ENCODE data around the gene RNF152.

RNF152 gene

DNA sequence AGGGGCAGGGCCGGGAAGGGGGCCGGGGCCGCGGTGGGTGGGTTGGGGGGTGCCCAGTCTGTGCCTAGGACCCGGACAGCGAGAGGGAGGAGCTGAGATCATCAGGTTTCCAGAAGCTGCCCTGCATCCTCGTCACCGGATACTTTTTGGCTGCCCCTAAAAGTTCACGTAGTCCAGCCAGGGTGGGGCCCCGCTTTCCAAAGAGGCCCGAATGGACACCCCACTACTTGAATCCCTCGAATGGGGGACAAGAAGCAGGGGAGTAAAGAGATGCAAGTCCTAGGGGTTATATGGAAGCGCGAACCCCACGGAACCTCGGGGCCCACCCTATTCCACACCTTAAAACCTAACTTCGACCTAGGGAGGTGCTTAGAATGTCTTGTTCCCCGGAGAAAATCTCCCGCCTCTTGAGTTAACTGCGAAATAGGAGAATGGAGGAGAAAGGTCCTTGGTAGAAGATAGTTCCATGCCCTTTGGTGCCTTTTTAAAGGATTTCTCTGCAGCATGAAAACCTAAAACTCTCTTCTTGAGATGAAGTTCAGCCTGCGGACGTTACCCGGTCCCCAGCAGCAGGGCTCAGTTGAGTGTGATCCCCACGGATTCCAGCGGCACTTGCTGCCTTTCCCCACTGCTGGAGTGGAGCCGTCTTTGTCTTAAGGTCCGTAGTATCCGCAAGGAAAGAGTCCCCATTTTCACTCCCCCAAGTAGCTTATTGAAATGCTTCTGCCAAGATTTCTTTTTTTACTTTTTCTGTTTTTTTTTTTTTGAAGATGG lies 2.1 kb upstream of the RNF152 start:
- DNase-seq (ENCODE audit: low read depth in 2 of 2) = no peak

DNA sequence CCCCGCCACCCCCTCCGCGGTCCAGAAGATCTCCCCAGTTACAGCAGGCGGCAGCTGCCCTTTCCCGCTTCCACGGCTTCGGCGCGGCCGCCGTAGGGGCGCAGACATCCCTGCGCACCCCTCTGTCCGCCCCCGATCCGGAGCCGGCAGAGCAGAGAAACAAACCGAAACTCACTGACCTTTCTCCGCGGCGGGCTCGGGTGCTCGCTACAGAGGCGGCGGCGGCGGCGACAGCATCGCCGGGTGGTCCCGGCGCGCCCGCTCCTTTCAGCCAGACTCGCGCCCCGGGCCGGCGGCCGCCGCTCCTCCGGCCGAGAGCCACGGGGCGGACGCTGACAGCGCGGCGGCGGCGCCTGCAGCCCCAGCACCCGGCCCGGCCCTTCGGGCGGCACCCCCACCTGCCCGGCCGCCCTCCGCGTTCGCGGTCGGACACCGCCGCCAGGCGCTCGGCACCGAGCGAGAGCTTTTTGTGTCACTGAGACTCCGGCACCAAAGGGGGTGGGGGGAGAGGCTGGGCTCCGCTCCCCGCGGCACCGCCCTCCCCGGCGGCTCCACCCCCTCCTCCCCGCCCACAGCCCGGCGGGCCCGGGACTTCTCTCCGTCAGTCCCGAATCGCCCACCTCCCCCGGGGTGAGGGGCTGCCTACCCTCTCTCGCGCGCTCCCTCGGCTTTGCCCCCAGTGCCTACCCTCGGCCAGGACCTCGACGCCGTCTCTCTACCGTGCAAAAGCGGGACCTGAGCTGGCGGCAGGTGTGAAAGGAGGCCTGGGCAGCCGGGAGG lies 1.4 kb upstream of the RNF152 start:
- peak; percentile 43 to 49 for DNase-seq (ENCODE audit: low read depth in 2 of 2)

DNA sequence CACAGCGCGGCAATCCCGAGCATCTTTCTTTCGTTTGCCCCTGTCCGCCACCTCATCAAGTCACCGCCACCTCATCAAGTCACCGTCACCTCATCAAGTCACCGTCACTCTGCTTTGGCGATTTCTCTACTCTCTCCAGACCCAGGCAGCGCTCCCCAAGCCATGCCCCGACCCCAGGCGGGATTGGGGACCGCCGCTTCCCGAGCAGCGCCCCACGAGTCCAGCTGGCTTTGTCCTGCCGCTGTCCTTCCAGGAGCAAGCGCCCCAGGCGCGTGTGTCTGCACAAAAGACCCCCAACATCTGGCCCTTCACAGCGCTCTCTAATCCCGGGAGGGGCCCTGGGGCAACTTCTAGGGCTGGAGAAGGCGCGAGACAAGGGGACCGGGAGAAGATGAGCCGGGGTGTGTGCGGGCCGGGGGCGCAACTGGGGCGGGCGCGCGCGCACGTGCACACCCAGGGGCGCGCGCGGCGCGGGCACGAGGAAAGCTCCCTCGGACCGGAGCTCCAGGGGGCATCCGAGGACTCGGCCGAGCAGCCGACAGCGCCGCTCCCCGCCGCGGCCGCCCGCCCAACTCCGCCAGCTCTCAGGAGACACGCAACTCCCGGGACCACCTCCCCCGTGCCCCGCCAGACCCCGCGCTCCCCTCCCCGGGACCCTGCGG lies 633 bp upstream of the RNF152 start:
- DNase-seq (ENCODE audit: low read depth in 2 of 2) = peak in 1 of 2 donors; percentile 12

DNA sequence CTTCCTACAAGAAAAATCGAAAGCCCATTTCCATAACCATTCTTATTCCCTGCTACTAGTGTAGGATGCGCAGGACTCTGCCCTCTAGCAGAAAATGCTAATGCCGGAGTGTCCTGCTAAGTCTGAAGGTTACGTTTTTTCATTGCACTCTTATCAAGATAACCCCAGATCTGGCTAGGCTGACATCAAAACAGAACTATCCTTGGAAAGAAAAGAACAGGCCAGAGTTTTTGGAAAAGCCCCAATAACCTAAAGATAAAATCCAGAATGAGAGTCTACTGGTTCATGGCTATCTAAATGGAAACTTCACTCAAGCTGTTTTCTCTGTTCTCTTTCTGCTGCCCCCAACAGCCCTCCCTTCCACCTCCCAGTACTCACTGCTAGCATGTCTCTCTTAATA lies 913 bp downstream of the RNF152 start:
- DNase-seq (ENCODE audit: low read depth in 2 of 2) = no peak

DNA sequence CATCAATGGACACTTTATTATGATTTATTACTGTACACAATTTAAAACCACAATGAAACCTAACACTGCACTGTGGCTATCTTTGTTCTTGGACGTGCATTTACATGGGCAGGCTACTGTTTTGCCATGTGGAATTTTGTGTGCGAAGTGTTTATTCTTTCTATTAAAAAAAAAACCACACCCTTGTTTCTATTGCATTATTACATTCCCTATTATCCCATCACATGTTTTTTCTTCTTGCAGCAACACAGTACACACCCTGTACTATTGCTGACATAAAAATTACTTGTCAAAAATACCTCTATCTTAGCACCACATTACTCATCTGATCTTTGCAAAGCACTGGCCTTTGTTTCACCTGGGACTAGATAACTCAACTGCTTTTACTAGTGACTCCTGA lies 1.5 kb downstream of the RNF152 start:
- DNase-seq (ENCODE audit: low read depth in 2 of 2) = no peak

DNA sequence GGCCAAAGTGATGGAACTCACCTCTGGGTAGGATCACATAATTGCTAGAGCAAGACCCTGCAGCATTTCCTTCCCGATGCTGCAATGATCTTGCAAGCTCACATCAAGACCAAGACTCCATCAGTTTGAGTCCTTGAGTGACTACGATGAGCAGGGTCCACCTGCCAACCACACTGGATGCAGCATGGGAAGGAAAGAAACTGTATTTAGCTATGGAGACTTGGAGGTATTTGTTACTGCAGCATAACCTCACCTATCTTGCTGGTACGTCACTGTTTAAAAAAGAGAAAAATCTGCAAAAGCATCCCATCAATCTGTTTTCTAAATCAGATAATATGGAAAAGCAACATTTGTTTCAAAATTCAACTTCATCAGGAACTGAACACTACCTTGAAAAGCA lies 2.5 kb downstream of the RNF152 start:
- DNase-seq (ENCODE audit: low read depth in 2 of 2) = no peak

DNA sequence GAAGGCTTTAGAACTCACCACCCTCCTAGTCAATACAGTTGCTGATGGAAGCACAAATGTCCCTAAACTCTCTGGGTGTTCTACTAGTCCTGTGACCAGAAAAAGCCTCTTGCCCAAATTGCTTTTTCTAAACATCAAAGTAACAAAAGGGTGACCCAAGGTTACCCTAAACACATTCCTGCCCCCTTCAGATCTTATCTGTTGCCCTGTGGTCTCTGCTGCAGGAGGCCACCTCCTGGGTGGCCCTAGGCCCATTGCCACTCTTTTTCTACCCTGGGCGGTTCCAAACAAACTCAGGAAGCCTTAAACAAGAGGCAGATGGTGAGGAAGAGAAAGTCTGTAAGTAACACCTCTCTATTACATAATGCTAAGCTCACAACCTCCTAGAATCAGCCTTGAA lies 3.3 kb downstream of the RNF152 start:
- no peak for DNase-seq (ENCODE audit: low read depth in 2 of 2)

DNA sequence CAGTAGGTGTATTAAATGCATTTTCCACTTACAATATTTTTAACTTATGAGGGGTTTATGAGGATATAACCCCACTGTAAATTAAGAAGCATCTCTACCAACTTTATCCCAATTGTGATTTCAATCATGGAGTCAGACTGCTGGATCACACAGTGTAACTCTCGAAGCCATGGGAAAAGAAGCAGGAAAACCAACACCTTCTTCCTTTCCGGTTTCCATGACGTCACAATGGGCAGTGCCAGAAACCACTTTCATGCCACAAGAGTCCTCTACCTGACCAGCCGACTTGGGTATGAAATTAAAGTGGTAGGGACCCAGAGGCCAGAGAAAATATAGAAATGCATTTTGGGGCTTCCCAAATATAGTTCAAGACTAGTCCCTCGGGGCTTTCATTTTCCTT lies 4.2 kb downstream of the RNF152 start:
- no peak for DNase-seq (ENCODE audit: low read depth in 2 of 2)

DNA sequence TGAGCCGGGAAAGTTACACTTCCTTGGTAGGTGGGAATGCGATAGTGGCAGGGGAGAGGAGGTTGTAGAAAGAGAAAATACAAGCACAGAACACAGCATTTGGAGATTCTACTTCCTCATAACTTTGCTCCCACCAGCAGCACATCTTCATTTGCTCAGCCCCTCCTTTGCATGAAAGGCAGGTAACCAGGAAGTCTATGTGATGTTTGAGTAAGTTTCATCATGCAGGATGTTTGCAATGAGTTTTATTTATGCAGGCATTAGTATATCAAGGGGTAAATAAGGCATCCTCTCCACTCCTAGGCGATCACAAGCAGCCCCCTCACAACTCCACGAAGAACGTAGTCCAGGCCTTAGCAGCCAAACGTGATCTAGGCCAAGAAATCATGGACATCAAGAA lies 5.0 kb downstream of the RNF152 start:
- no peak for DNase-seq (ENCODE audit: low read depth in 2 of 2)

DNA sequence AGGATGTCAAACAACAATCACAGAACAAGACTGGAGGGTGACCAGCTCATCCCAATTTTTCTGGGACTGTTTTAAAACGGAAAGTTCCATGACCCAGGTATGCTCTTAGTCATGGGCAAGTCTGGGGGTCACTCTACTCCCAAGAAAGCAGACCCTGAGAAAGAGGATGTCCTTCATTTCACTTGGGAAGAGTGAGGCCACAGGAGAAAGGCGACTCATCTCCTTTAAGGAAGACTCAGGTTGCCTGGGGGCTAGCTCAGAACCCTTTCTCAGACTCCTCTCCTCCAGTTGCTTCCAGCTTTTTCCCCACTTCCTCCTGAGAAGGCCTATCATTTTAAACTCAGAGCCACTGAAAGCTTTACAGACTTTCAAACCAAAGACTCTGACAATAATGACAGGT lies 9.3 kb downstream of the RNF152 start:
- DNase-seq (ENCODE audit: low read depth in 2 of 2) = no peak

DNA sequence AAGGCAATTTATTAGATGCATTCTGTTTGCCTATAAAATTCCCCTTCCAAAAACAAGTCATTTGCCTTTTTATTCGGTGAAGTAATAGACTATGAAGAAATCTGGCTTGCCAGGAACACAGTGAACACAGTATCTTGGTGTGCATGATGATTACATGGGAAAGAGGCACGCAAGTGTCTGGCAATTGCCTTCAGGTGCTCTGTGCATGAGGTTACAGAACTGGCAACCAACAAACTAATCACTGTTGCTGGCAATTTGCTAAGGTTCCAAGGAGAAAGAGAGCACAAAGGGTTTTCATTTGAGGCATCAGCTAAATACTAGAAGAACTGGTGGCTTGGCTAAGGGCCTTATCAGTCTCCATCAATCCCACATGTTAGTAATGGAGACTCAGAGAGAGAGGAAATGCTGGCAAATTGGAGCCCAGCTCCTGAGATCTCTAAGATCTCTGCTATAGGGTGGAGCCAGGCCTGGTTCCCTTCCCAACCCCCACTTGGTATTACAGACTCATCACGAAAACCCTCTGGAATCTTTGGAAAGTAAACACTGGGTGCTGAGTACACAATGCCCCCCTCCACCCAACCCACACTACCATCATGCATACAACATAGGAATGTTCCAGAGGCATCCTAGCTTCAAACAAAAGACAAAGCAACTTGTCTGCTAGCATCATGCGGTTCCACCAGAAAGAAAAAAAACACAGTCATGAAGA lies 10.4 kb downstream of the RNF152 start:
- no peak for DNase-seq (ENCODE audit: low read depth in 2 of 2)

DNA sequence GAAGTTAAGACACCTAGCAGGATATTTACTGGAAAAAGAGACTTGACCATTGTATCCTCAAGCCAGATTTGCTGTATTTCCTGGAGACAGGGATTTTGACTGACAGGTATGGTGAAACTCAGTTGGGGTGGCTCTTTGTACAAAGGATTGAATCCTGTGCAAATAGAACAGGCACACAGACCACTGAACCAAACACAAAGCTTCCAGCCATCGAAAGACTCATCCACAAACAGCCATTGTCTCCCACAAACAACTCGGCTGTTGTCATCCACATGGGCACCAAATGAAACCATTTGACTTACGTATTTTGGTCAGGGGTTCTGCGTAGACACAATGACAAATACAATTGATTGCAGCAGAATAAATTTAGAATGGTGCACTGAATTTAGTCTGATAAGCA lies 15.9 kb downstream of the RNF152 start:
- no peak for DNase-seq (ENCODE audit: low read depth in 2 of 2)

DNA sequence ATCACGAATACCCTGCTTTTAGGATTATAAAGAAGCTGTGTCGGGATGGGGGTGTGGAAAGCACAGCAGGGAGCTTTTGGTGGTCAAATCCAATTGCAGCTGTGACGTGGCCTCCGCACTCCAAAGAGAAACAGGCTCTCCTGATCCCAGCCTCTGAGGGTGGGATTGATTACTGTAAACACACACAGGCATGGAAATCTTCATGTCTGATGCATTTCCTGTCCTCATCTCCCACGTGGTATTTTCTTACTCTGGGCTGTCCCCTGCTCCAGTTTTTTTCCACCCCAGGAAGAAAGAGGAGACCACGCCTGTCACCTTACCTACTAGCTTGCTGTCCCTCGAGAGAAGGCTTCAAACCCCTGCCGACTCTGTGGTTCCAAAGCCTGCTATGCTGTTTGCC lies 22.7 kb downstream of the RNF152 start:
- no peak for DNase-seq (ENCODE audit: low read depth in 2 of 2)

DNA sequence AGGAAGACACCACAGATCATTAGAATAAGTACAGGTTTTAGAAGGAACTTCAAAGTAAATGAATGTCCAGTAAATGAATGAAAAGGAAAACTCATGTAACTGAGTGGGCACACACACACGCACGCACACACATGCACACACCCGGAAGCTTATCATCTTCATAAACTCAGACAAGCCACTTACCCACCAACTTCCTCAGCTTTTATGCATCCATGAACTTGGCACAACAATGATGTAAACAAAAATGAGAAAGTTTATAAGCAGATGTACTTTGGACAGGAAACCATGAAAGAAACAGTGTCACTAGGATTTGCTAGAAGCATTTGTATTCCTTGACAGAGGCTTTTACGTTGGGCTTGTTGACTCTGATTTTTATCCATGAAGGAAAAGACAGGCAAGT lies 23.2 kb downstream of the RNF152 start:
- DNase-seq (ENCODE audit: low read depth in 2 of 2) = no peak

DNA sequence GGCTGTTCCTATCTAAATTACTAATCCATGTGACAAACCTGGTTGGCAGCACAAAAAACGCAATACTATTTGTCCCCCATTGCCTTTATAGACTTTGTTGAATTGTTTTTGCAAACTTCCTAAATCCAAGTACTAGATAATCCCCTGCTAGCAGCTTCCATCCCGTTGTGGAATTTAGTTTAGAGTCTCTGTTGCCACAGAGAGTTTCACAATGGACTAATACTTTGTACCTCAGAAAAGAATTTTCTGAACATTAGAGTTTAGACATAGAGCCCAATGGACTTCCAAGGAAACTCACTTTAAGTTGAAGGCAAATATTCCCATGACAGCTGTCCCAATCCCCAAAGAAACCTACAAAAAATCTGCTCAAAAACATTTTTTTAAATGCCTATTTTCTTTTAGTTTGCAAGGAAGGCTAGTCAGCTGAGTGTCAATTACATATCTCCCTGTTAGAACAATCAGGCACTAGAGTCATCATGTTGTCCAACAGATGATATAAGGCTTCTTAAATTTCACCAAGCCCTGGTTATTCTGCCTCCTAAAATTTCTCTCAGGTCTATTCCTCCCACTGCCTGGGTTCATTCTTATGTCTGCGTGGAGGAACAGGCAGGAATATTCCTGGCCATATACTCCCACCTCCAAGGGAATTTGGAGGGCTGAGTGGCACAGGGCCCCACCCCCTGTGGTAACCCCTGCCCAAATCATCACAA lies 27.2 kb downstream of the RNF152 start:
- DNase-seq (ENCODE audit: low read depth in 2 of 2) = no peak

DNA sequence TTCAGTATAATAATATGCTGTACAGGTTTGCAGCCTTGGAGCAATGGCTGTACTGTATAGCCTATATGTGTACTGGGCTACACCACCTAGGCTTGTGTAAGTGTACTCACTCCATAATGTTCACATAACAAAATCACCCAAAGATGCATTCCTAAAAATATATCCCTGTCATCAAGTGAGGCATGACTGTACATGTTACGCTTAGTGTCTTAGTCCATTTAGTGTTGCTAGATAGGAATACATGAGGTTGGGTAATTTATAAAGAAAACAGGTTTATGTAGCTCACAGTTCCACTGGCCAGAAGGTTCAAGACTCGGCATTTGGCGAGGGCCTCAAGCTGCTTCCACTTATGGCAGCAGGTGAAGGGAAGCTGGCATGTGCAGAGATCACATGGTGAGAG lies 31.4 kb downstream of the RNF152 start:
- no peak for DNase-seq (ENCODE audit: low read depth in 2 of 2)

DNA sequence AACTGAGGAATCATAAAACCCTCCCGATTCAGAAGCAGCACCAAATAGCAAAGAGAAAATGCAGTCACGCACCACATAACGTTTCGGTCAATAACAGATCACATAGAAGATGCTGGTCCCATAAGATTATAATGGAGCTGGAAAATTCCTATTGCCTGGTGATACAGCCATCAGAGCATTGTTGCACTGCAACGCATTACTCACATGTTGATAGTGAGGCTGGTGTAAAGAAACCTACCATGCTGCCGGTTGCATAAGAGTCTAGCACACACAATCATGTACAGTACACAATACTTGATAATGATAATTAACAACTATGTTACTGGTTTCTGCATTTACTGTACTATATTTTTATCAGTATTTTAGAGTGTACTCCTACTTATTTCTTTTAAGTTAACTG lies 32.5 kb downstream of the RNF152 start:
- no peak for DNase-seq (ENCODE audit: low read depth in 2 of 2)

DNA sequence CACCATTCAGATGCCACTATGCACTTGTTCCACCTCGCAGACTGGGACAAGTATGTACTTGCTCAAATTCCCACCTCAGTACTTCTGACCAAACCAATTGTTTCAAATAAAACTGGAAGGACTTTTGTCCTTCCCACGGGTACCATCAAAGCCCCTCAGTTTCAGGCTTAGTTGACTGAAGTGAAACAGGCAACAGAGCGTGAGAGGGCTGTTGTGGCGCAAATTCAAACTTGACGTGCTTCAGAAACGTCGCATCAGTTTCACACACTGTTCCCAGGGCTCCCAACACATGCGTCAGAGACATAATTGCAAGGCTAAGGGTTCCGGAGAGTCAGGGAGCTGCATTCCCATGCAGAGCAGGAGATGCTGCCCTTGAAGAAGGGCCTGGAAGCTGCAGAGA lies 33.7 kb downstream of the RNF152 start:
- DNase-seq (ENCODE audit: low read depth in 2 of 2) = no peak

DNA sequence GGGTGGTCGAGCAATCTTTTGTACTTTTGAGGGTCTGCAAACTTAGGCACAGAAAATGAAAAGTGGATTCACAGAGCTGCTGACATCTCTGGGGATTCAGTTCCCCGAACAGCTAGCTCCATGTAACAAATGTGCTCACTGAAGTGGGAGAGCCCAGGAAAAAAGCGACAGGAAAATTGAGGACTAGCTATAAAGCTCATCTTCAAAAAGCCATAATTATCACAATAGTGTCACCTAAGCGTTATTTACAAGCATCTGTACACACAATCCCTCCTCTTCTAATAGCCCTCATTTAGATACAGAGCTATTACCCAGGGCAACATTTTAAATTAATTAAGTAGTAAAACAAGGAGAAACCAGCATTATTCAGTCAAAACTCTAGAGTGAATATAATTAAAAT lies 36.1 kb downstream of the RNF152 start:
- no peak for DNase-seq (ENCODE audit: low read depth in 2 of 2)

DNA sequence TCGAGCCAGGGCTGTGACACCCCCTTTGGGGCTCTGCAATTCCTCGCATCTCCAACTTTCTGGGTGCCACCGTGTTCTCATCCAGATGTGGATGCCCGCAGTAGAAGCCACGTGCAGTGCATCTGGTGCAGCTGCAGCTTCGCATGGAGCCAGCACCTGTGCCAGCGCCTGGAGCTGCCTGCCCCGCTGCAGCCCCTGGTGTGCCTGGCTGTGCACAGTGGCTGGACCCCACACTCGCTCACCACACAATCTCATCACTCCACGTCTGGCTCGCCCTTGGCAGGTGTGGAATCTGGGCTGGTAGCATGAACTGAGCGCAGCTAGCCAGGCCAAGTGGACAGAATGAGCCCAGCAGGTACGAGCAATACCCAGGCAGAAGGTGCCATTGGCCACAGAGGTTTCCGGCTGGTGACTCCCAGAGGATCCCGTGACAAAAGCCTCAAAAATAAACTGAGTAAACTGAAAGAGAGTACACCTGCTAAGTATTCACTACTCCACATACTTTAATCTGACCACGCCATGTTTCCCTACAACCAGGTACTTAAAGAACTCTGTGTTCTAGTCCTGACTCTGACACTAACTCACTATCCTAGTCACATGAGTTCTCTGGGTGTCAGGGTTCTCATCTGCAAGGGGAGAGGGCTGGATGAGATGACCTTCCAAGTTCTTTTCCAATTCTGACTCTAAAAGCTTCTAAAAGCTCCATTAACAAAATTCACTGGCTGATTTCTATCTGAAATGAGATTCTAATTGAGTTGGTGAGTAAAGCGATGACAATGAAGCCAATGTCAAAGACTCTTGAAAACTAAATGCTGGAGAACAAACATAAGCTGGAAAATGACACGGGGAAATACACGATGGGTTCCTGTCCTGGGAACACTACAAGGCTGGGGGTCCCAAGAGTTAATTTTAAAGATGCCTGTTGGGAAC lies 37.1 kb downstream of the RNF152 start:
- DNase-seq (ENCODE audit: low read depth in 2 of 2) = no peak

All from stimulated activated CD8-positive, alpha-beta memory T cell treated with anti-CD3 and anti-CD28 coated beads, Interleukin-2, amount 100 ng/mL, for 48 hours (primary cell).